Measurements from ENCODE around the gene THEM5.
"Not testable (repeated sequence)": the region's sequence is repeated elsewhere in the genome, so short reads cannot be mapped to it uniquely, and the experiment has no call there.

THEM5 gene, protein sequence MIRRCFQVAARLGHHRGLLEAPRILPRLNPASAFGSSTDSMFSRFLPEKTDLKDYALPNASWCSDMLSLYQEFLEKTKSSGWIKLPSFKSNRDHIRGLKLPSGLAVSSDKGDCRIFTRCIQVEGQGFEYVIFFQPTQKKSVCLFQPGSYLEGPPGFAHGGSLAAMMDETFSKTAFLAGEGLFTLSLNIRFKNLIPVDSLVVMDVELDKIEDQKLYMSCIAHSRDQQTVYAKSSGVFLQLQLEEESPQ

DNA sequence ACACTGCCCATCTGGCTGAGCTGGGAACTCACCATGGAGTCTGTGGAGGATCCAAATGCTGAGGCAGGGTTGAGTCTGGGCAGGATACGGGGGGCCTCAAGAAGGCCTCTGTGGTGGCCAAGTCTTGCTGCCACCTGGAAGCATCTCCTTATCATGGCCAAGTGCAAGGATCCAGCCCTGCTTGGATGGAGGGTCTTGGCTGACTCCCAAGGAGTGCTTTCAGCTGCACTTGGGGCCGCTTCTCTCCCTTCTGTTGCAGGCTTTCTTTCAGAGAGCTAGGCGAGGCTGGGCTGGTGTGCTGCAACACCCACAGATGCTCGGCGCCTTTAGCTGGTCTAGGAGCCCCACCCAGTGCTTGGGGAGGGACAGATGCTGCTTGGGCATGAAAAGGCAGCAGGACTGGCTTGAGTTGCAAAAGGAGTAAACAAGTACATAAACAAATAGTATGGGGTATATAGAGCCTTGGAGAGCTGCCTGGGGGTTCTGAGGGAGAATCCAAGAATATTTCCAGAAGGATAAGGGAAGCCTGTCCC is at the start of gene THEM5:
THEM5 (minus strand) TSS at position 302 of the 533 bp plus-strand sequence; CDS start at position 155, 147 bp downstream.
- H3K27ac ChIP-seq = no peak within 1 kb of the TSS
- TF ChIP-seq, protein P1, sequence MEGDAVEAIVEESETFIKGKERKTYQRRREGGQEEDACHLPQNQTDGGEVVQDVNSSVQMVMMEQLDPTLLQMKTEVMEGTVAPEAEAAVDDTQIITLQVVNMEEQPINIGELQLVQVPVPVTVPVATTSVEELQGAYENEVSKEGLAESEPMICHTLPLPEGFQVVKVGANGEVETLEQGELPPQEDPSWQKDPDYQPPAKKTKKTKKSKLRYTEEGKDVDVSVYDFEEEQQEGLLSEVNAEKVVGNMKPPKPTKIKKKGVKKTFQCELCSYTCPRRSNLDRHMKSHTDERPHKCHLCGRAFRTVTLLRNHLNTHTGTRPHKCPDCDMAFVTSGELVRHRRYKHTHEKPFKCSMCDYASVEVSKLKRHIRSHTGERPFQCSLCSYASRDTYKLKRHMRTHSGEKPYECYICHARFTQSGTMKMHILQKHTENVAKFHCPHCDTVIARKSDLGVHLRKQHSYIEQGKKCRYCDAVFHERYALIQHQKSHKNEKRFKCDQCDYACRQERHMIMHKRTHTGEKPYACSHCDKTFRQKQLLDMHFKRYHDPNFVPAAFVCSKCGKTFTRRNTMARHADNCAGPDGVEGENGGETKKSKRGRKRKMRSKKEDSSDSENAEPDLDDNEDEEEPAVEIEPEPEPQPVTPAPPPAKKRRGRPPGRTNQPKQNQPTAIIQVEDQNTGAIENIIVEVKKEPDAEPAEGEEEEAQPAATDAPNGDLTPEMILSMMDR (conservative IDR thresholded peaks at IDR 0.05) = no peak

DNA sequence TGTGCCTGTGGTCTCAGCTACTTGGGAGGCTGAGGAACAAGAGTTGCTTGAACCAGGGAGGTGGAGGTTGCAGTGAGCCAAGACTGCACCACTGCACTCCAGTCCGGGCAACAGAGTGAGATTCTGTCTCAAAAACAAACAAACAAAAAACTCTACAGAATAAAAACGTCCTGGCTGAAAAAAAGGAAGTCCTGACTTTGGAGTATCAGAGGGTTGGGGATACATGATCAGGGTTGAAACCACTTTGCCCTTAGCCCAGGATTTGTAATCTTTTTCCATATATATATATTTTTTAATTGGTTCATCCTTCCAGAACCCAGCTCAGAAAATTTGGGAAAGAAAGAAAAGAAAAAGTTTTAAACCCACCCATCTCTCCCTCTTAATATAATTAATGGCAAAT is 49.3 kb upstream of the THEM5 start:
- TF ChIP-seq, protein P1 (conservative IDR thresholded peaks at IDR 0.05) = no peak

DNA sequence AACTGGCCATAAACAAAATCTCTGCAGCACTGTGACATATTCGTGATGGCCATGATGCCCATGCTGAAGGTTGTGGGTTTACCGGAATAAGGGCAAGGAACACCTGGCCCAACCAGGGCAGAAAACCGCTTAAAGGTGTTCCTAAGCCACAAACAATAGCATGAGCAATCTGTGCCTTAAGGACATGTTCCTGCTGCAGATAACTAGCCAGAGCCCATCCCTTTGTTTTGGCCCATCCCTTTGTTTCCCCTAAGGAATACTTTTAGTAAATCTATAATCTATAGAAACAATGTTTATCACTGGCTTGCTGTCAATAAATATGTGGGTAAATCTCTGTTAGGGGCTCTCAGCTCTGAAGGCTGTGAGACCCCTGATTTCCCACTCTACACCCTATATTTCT is 47.3 kb upstream of the THEM5 start:
- not testable (repeated sequence) for H3K27ac ChIP-seq

More for the DNA sequence above, 49.3 kb upstream of the THEM5 start:
- no peak overlapping the region for H3K27ac ChIP-seq

DNA sequence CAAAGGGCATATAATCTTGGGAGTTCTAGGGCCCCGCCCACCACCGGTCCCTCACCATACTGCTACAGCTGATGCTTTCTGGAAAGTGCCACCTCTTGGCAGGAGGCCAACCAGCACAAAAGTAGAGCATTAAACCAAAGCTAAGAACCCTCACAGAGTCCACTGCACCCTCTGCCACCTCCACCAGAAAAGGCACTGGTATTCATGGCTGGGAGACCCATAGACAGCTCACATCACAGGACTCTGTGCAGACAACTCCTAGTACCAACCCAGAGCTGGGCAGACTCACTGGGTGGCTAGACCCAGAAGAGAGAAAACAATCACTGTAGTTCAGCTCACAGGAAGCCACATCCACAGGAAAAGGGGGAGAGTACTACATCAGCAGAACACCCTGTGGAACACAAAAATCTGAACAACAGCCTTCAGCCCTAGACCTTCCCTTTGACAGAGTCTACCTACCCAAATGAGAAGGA is 45.0 kb upstream of the THEM5 start:
- H3K27ac ChIP-seq = peak overlapping the region; percentile 34; the same call in 1 of the 2 replicates
- TF ChIP-seq, protein P1 (conservative IDR thresholded peaks at IDR 0.05) = no peak

DNA sequence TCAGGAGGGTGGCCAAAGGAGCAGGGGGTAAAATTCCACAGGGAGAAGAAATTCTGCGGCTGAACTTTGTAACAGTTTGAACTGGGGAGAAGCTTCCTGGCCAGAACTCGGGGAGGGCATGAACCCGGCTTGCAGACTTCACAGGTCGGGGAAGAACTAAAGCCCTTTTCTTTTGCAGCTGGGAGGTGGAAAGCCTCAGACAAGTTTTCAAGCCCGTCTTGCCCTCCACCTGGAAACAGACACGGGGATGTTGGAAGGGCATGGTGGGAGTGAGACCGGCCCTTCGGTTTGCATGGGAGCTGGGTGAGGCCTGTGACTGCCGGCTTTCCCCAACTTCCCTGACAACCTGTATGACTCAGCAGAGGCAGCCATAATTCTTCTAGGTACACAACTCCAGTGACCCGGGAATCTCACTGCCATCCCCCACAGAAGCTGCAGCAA is 44.5 kb upstream of the THEM5 start:
- TF ChIP-seq, protein P1 (conservative IDR thresholded peaks at IDR 0.05) = no peak
- H3K27ac ChIP-seq = peak overlapping the region; percentile 34; the same call in 1 of the 2 replicates

DNA sequence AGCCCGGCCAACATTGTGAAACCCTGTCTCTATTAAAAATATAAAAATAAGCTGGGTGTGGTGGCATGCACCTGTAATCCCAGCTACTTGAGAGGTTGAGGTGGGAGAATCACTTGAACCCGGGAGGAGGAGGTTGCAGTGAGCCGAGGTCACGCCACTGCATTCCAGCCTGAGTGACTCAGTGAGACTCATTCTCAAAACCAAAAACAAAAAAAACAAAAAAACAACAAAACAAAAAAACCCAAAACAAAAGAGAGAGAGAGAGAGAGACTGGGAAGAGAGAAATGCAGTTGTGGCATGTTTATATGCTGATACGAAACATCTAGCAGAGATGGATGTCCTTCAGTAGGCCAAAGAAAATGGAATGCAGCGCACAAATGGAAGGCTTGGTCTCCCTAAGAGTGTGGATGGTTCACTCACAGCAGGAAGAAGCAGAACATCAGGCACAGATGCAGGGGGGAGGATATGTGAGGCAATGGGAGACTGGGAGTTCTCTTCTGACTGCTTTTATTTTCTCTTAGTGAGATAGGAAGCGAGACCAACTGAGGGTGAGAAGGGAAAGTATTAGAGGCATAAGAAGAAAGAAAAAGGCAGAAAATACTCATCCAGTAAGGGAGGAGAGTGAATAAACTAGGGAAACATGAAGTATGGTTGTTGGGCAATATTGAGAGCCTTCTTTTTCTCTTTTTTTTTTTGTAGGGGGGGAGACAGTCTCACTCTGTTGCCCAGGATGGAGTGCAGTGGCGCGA is 39.8 kb upstream of the THEM5 start:
- H3K27ac ChIP-seq = no peak overlapping the region
- TF ChIP-seq, protein P1 (conservative IDR thresholded peaks at IDR 0.05) = no peak

DNA sequence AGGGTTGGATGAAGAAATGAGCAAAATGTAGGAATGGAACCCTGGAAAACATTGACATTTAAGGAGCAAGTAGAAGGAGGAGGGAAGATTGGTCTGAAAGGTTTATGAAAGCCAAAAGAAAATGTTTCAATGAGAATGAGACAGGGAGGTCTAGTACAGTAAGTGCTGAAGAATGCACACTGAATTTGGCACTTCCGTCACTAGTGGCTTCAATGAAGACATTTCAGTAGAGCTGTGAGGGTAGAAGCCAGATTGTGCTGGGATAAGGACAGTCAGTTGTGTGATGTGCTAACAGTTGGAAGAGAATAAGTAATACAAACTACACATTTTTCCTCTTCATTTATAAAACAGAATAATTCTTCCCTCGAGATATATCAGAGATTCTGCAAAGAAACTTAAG is 38.7 kb upstream of the THEM5 start:
- TF ChIP-seq, protein P1 (conservative IDR thresholded peaks at IDR 0.05) = no peak
- H3K27ac ChIP-seq = no peak overlapping the region

All from VCaP (cell line).